Stromal cell of bone marrow (primary cell): ENCODE results near the gene KTN1.

Experiments
- DNase-seq: peaks from one replicate; pipeline ENCODE4 v3.0.0-alpha.2; 2012; ENCODE audit warnings: low read depth

The KTN1 gene

DNA sequence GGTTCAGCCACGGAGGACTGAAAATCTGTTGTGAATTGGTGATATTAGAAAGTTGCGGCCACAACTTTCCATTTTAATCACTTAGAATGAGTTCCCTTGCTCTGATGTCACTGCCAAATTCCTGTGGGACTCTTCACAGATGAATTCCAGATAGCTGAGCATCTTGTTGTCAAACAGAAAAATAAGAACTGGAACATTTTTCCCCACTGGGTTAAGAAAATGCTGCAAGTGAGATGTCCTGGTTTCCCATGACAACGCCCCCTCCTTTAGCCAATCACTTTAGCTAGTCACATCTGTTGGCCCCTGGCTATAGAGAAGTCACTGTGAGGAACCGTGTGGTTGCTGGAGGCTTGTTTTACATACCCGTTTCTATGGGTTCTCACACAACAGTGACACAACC lies 135.9 kb downstream of the KTN1 start:
- peak; percentile 68 for DNase-seq

DNA sequence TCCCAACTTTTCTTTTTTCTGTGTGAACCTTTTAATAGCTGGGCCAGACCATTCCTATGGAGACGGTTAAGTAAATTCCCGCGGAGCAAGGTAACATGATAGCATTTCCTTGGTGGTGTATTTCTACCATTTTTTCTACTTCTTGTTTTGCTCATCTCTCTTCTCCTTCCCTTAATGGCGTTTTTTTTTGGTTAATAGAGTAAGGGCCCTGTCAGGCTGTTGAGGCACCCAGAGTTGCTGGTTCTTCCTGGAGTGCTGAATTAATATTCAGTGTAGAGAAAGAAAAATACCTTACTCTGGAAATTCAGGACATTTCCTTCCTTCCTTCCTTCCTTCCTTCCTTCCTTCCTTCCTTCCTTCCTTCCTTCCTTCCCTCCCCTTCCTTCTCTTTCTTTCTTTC lies 137.6 kb downstream of the KTN1 start:
- no peak for DNase-seq

DNA sequence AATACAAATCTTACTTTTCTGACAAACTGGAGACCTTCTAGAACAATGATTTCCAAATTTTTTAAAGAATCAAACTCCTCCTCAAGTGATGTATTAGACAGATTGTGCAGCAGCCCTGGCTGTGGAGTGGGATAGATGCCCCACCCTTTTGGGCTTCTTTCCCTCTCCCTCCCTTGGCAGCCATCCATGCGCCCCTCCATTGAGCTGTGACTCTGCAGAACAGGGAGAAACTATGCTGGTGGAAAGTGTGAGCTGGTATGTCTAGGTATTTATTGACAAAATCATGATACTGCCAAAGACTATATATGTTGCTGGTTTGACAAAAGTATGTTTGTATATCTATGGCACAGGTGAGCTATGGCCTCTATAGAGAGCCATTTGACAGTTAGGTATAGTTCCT lies 138.5 kb downstream of the KTN1 start:
- no peak for DNase-seq

DNA sequence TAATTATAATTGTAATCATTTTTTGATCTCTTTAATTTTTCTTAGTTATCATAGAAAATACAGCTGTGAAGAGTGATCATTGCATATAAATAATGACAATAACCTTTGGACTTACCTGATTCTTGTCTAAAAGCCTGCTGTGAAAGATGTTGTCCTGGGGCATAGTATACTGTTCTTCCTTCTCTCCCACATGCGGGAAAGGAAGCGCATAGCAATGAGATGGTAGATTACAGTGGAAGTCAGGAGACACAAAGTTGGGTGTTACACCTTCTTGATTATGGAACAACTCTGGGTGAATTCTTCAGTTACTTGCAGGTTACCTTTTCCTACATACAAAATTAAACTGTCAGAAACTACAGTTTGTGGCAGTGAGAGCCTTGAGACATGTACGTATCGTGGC lies 140.8 kb downstream of the KTN1 start:
- no peak for DNase-seq

DNA sequence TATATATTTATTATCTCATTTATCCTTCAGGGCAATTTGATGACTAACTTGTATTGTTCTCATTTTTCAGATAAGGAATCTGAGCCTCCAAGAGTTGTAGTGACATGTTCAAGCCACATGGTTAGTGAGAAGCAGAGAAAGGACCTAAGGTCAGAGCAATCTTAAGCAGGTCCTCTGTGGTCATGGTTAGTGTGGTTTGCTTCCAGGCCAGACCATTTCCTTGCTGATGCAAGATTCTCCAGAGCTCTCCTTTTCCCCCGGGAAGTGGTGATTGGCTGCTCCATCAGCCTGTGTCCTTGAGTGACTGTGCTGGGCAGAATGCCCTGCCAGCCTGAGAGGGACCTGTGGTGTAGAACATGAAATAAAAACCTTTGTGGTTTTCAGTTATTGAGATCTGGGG lies 141.3 kb downstream of the KTN1 start:
- peak; percentile 89 for DNase-seq

DNA sequence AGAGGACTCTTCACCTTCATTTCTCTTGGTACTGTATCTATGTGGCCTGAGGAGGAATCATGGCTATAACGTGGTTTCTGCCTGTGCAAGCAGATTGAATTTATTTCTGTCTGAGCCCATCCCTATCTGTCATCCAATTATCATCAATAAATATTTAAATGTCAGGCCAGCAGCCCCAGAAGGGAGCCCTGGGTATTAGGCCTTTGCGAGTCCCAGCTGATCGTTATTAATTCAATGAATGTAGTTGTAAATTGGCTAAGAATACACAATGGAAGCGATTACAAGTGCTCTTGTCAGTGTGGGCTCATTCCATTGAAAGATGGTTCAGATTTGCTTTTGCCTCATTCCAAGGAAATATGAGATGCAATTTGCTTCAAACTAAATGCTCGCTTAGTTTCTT lies 142.0 kb downstream of the KTN1 start:
- DNase-seq: no peak

DNA sequence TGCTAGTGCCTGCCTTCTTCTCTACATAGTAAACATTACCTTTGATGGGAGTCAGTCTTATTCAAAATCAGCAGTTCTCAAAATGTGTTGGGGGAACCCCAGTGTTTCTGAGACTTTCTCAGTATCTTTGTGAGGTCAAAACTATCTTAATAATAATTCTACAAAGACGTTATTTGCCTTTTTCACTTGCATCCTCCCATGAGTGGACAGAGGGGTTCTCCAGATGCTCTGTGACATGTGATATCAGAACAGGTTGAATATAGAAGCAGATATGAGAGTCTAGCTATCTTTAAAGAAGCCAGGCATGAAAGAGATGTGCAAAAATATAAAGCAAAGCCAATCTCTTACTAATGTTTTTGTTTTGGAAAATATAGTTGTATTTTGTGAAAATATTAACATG lies 144.7 kb downstream of the KTN1 start:
- no peak for DNase-seq

DNA sequence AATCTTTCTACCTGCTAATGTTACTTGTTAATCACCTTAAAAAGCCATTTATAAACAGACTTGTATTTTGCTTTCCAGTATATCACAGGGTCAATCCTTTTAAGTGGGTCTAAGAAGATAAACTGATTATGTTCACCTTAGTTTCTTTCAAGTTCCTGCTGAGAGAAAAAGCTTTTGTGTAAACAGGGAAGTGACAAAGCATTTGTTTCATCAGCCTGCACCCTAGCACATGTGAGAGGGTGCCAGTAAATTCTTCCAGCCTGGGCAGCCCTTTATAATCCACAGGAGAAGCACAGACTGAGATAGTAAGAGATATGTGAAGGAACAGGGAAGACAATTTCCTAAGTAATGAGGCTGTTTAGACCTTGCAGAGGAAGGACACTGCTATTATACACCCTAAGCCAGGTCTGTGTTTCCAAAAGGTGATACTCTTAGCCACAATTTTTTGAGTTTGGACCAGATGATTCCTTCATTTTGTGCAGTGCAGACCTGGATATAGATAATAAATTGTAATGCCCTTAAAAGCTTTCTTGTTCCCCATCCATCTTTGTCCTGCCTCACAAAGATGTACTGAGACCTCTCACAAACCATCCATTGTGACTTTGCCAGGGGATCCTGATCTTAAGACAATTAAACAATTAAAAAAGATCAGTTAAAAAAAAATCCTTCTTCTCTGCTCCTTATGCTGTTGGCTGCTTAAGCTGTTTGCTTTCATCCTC lies 150.7 kb downstream of the KTN1 start:
- DNase-seq: no peak

DNA sequence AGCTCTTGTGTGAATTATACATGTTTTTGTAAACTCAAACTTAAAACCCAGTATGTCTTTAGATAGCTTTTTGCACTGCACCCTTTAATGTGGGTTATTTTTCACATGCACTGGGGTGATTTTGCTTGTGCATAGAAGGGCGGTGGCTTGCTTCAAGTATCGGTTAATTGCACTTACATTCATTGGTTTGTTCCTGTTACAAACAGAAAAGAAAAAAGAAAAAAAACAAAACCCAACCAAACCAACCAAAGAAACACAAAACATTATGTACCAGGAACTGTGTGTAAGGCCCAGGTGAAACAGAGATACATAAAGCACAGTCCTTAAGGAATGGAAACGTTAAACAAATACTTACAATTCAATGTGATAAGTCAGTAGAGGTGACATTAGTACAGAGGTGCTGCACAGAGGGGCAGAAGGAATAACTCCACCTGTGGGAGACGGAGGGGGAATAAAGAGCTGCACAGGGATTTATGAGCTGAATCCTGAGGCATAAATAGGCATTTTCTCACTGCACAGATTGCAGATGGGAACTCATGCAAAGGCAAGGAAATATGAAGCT lies 151.4 kb downstream of the KTN1 start:
- DNase-seq: no peak

DNA sequence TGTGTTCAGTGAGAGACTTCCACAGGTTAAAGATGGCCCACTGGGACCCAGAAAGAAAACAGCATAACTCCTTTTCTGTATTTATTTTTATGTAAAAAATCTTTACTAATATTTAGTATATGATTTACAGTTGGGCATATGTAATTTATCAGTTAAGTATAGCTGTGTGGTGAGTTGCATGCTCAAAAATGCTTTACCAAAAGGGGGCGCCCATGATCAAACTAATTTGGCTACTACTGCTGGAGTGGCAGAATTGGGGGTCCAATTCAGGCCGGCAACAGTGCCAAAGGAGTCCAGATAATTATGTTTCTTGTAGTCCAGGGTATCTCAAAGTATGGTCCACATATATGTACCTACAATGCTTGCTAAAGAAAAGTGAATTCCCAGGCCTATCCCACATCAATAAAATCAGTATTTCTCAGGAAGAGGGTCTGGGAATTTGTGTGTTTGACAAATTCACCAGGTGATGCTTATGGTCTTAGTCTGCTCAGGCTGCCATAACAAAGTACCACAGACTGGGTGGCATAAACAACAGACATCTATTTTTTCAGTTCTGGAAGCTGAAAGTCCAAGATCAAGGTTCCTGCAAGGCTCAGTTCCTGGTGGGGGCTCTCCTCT lies 152.0 kb downstream of the KTN1 start:
- DNase-seq: no peak

DNA sequence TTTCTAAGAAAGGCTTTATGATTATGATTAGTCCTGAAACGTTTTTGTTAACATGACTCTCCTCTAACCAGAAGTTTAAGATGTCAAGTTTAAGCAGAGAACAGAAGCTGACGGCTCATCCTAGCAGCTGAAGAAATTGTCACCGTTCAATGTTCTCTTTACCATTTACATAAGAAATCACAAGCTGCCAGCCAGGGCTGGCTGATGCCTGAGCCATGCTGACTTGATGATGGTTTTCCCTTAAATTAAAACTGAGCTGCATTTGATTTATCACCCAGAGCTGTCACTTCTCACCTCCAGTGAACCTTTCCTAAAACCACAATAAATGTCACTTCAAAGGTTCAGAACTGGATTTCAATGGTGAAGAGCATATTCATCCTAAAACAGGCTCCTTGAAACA lies 153.6 kb downstream of the KTN1 start:
- no peak for DNase-seq
